Type B pancreatic cell (in vitro differentiated cells): Measurements from ENCODE around the gene ARHGAP6. TPM values are rescaled to one million over a fixed set of nuclear protein-coding genes. Genes with fewer than 3 reads are reported as not detected.

Experiments used
- DNase-seq: peaks from one replicate; pipeline ENCODE4 v3.0.0; 2021; ENCODE audit warnings: mixed read lengths; ENCODE audit not compliant: unreplicated experiment; ENCODE audit errors: extremely low spot score
- H3K27ac Mint-ChIP-seq: 2 replicates; pipeline ENCODE4 v1.8.0; 2021; ENCODE audit warnings: mild to moderate bottlenecking, mixed read lengths
- H3K27me3 Mint-ChIP-seq: 2 replicates; pipeline ENCODE4 v1.8.0; 2021; ENCODE audit warnings: mixed read lengths
- H3K36me3 Mint-ChIP-seq: 2 replicates; pipeline ENCODE4 v1.8.0; 2021; ENCODE audit warnings: mixed read lengths
- H3K4me1 Mint-ChIP-seq: one replicate; pipeline ENCODE4 v1.8.0; 2021; ENCODE audit warnings: mixed read lengths; ENCODE audit not compliant: unreplicated experiment
- H3K4me3 Mint-ChIP-seq: 2 replicates; pipeline ENCODE4 v1.8.0; 2021; ENCODE audit warnings: mild to moderate bottlenecking, mixed read lengths
- H3K9me3 Mint-ChIP-seq: 2 replicates; pipeline ENCODE4 v1.8.0; 2021; ENCODE audit warnings: mixed read lengths
- total RNA-seq: library from RNA; stranded (reverse); gene quantifications from 2 replicates; pipeline ENCODE4 v1.2.1, GENCODE V29; 2021; ENCODE audit warnings: low replicate concordance
- TF ChIP-seq, protein P1 (sequence below): fragments of 200-600 bp; sonication (generic); conservative IDR thresholded peaks from 2 replicates; pipeline ENCODE4 v1.5.0; 2021; ENCODE audit warnings: antibody characterized with exemption, mild to moderate bottlenecking

ARHGAP6 gene
- total RNA-seq, 1 donor from 2014 or later, result 10.1 TPM

GRCh38 chrX:11259437-11259836, 406.3 kb downstream of the ARHGAP6 start:
- Mint-ChIP-seq H3K4me3 (no peak overlapping the region), H3K27ac (no peak overlapping the region), H3K36me3 (no peaks in the 10 kb centered on the region), H3K4me1 (no peaks in the 10 kb centered on the region), H3K9me3 (peaks cover 3% of the 10 kb centered on the region), H3K27me3 (no peaks in the 10 kb centered on the region)
- TF ChIP-seq, protein P1, sequence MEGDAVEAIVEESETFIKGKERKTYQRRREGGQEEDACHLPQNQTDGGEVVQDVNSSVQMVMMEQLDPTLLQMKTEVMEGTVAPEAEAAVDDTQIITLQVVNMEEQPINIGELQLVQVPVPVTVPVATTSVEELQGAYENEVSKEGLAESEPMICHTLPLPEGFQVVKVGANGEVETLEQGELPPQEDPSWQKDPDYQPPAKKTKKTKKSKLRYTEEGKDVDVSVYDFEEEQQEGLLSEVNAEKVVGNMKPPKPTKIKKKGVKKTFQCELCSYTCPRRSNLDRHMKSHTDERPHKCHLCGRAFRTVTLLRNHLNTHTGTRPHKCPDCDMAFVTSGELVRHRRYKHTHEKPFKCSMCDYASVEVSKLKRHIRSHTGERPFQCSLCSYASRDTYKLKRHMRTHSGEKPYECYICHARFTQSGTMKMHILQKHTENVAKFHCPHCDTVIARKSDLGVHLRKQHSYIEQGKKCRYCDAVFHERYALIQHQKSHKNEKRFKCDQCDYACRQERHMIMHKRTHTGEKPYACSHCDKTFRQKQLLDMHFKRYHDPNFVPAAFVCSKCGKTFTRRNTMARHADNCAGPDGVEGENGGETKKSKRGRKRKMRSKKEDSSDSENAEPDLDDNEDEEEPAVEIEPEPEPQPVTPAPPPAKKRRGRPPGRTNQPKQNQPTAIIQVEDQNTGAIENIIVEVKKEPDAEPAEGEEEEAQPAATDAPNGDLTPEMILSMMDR, result no peak
- no peak for DNase-seq

GRCh38 chrX:11257711-11258110, 408.0 kb downstream of the ARHGAP6 start:
- TF ChIP-seq, protein P1, result no peak
- peaks cover 3% of the 10 kb centered on the region for H3K9me3 Mint-ChIP-seq
- no peaks in the 10 kb centered on the region for H3K36me3 Mint-ChIP-seq
- H3K4me3 Mint-ChIP-seq, result no peak overlapping the region
- no peak overlapping the region for H3K27ac Mint-ChIP-seq
- H3K4me1 Mint-ChIP-seq, result no peaks in the 10 kb centered on the region
- H3K27me3 Mint-ChIP-seq, result no peaks in the 10 kb centered on the region
- no peak for DNase-seq

GRCh38 chrX:11257290-11257689, 408.4 kb downstream of the ARHGAP6 start:
- TF ChIP-seq, protein P1, result no peak
- DNase-seq, result no peak
- Mint-ChIP-seq H3K4me1 (no peaks in the 10 kb centered on the region), H3K27ac (no peak overlapping the region), H3K27me3 (no peaks in the 10 kb centered on the region), H3K4me3 (no peak overlapping the region), H3K36me3 (no peaks in the 10 kb centered on the region), H3K9me3 (peaks cover 3% of the 10 kb centered on the region)

GRCh38 chrX:11254417-11255109, 411.2 kb downstream of the ARHGAP6 start:
- Mint-ChIP-seq H3K9me3 (peaks cover 3% of the 10 kb centered on the region), H3K4me3 (no peak overlapping the region), H3K4me1 (no peaks in the 10 kb centered on the region)

GRCh38 chrX:11244636-11245035, 421.1 kb downstream of the ARHGAP6 start:
- no peak for DNase-seq

More at GRCh38 chrX:11254417-11255109, 411.2 kb downstream of the ARHGAP6 start:
- H3K27me3 Mint-ChIP-seq, result no peaks in the 10 kb centered on the region
- no peak for DNase-seq
- TF ChIP-seq, protein P1, result no peak
- H3K27ac Mint-ChIP-seq, result no peak overlapping the region
- peaks cover 3% of the 10 kb centered on the region for H3K36me3 Mint-ChIP-seq

More at GRCh38 chrX:11244636-11245035, 421.1 kb downstream of the ARHGAP6 start:
- Mint-ChIP-seq H3K27me3 (no peaks in the 10 kb centered on the region), H3K9me3 (peaks cover 8% of the 10 kb centered on the region), H3K4me1 (no peaks in the 10 kb centered on the region), H3K36me3 (no peaks in the 10 kb centered on the region), H3K27ac (no peak overlapping the region), H3K4me3 (no peak overlapping the region)
- TF ChIP-seq, protein P1, result no peak
